OCI-LY7 (cell line): Measurements from ENCODE around the gene PIGN.

Experiments used
- CTCF ChIP-seq: fragments of 200-600 bp; sonication (generic); conservative IDR thresholded peaks from 2 replicates; pipeline ENCODE4 v1.5.1; 2014; ENCODE audit warnings: mild to moderate bottlenecking, antibody characterized with exemption, low read length, moderate library complexity, mixed read lengths
- EZH2phosphoT487 ChIP-seq: fragments of 200-600 bp; sonication (generic); IDR thresholded peaks from 2 replicates; pipeline ENCODE4 v1.6.1; 2018; ENCODE audit warnings: low read depth, borderline replicate concordance, mild to moderate bottlenecking, mixed run types, antibody characterized with exemption, low read length, moderate library complexity, mixed read lengths

GRCh38 chr18:62088156-62088555 lies 98.7 kb downstream of the PIGN start:
- TF ChIP-seq EZH2phosphoT487 (no peak), CTCF (no peak)
